Breast epithelium (tissue), 3 donors: Measurements from ENCODE around the gene KRTAP2-1.
"Not testable (repeated sequence)": the region's sequence is repeated elsewhere in the genome, so short reads cannot be mapped to it uniquely, and the experiment has no call there.

Experiments used
- POLR2A ChIP-seq: fragments of 450-650 bp; IDR thresholded peaks from one replicate; pipeline ENCODE4 v1.6.1; 2016; ENCODE audit warnings: antibody characterized with exemption, mild to moderate bottlenecking, moderate library complexity
- TF ChIP-seq, protein P1 (sequence below), 3 donors: fragments of 450-650 bp; IDR thresholded peaks; one replicate each; pipeline ENCODE4 v1.5.1; 2016 to 2017; ENCODE audit warnings: antibody characterized with exemption in 3 of 3, mild to moderate bottlenecking in 3 of 3, moderate library complexity in 3 of 3

DNA sequence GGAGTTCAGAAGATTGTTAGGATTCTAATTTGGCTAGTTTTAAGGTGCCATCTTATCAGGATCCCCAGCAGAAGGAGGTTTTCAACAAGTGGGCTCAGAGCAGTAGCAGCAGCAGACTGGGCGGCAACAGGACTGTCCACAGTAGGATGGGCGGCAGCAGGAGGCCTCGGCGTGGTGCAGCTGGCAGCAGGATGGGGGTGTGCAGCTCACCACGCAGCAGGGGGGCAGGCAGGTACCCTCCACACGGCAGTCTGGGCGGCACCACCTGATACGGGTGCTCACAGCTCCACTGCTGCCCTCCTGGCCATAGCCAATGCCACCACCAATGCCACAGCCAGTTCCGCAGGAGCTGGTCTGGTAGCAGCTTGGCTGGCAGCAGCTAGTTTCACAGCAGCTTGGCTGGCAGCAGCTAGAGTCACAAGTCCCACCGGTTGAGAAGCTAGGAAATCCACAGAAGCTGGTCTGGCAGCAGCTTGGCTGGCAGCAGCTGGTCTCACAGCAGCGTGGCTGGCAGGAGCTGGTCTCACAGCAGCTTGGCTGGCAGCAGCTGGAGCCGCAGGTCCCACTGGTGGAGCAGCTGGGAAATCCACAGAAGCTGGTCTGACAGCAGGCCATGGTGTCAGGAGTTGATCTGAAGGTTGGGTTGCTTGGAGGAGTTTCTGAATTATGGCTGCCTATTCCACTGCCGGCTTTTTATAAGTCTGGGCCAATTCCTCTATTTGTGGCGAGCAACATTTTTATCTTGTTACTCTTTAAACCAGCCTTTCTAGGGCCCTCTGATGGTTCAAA, 6.1 kb downstream of the KRTAP2-1 start, which contains the start of gene KRTAP1-1:
- TF ChIP-seq, protein P1, sequence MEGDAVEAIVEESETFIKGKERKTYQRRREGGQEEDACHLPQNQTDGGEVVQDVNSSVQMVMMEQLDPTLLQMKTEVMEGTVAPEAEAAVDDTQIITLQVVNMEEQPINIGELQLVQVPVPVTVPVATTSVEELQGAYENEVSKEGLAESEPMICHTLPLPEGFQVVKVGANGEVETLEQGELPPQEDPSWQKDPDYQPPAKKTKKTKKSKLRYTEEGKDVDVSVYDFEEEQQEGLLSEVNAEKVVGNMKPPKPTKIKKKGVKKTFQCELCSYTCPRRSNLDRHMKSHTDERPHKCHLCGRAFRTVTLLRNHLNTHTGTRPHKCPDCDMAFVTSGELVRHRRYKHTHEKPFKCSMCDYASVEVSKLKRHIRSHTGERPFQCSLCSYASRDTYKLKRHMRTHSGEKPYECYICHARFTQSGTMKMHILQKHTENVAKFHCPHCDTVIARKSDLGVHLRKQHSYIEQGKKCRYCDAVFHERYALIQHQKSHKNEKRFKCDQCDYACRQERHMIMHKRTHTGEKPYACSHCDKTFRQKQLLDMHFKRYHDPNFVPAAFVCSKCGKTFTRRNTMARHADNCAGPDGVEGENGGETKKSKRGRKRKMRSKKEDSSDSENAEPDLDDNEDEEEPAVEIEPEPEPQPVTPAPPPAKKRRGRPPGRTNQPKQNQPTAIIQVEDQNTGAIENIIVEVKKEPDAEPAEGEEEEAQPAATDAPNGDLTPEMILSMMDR (IDR thresholded peaks at IDR 0.05), result not testable (repeated sequence)
- TF ChIP-seq POLR2A, result not testable (repeated sequence)
